HG02610 (cell line): ENCODE measurements around the gene LINC00305.

Experiments used
- ATAC-seq: cut with Tn5 transposase; IDR thresholded peaks from one replicate; pipeline ENCODE4 v1.9.1; 2021; ENCODE audit warnings: mild to moderate bottlenecking, moderate library complexity; ENCODE audit not compliant: unreplicated experiment

The LINC00305 gene

GRCh38 chr18:64148988-64149387 is at the start of gene LINC00305:
LINC00305 (minus strand) TSS chr18:64149088.
- no peak for ATAC-seq

- no peak for ATAC-seq
Observed at GRCh38 chr18:64191069-64191468, 42.2 kb upstream of the LINC00305 start.

GRCh38 chr18:64185987-64186386 is 37.1 kb upstream of the LINC00305 start:
- ATAC-seq = no peak

- ATAC-seq = no peak
Observed at GRCh38 chr18:64183665-64184064, 34.8 kb upstream of the LINC00305 start.

- no peak for ATAC-seq
Observed at GRCh38 chr18:64180617-64181016, 31.7 kb upstream of the LINC00305 start.

- ATAC-seq = no peak
Observed at GRCh38 chr18:64180171-64180570, 31.3 kb upstream of the LINC00305 start.

GRCh38 chr18:64179556-64180080 is 30.7 kb upstream of the LINC00305 start:
- no peak for ATAC-seq

GRCh38 chr18:64178860-64179259 is 30.0 kb upstream of the LINC00305 start:
- ATAC-seq = no peak

GRCh38 chr18:64175432-64175831 is 26.5 kb upstream of the LINC00305 start:
- ATAC-seq = no peak

- ATAC-seq = no peak
Observed at GRCh38 chr18:64171576-64171975, 22.7 kb upstream of the LINC00305 start.

GRCh38 chr18:64167408-64167925 is 18.6 kb upstream of the LINC00305 start:
- no peak for ATAC-seq

GRCh38 chr18:64165906-64166305 is 17.0 kb upstream of the LINC00305 start:
- no peak for ATAC-seq

- no peak for ATAC-seq
Observed at GRCh38 chr18:64164883-64165282, 16.0 kb upstream of the LINC00305 start.

- ATAC-seq = no peak
Observed at GRCh38 chr18:64149916-64150438, 1.1 kb upstream of the LINC00305 start.

- ATAC-seq = no peak
Observed at GRCh38 chr18:64142904-64143303, 6.0 kb downstream of the LINC00305 start.

GRCh38 chr18:64137914-64138313 is 11.0 kb downstream of the LINC00305 start:
- no peak for ATAC-seq

- ATAC-seq = no peak
Observed at GRCh38 chr18:64134044-64134747, 14.7 kb downstream of the LINC00305 start.

GRCh38 chr18:64132871-64133270 is 16.0 kb downstream of the LINC00305 start:
- ATAC-seq = no peak

GRCh38 chr18:64131314-64131713 is 17.6 kb downstream of the LINC00305 start:
- ATAC-seq = no peak

- no peak for ATAC-seq
Observed at GRCh38 chr18:64127172-64127571, 21.7 kb downstream of the LINC00305 start.

GRCh38 chr18:64119916-64120315 is 29.0 kb downstream of the LINC00305 start:
- no peak for ATAC-seq

GRCh38 chr18:64118406-64118805 is 30.5 kb downstream of the LINC00305 start:
- no peak for ATAC-seq
